Kidney tubule cell (primary cell): ENCODE results near the gene RNF152.
"Not testable (repeated sequence)": the region's sequence is repeated elsewhere in the genome, so short reads cannot be mapped to it uniquely, and the experiment has no call there.

Experiments
- DNase-seq: peaks from one replicate; pipeline ENCODE4 v3.0.0-alpha.2; 2018; ENCODE audit warnings: low spot score

The RNF152 gene

GRCh38 chr18:61821748-61822147 lies 71.1 kb downstream of the RNF152 start:
- no peak for DNase-seq

- DNase-seq, result no peak
These were observed 71.9 kb downstream of the RNF152 start for GRCh38 chr18:61820882-61821281.

GRCh38 chr18:61817086-61817485 lies 75.7 kb downstream of the RNF152 start:
- DNase-seq, result no peak

- DNase-seq, result no peak
These were observed 76.8 kb downstream of the RNF152 start for GRCh38 chr18:61815885-61816470.

GRCh38 chr18:61808286-61808685 lies 84.5 kb downstream of the RNF152 start:
- no peak for DNase-seq

- DNase-seq, result no peak
These were observed 89.4 kb downstream of the RNF152 start for GRCh38 chr18:61803393-61803792.

- DNase-seq, result no peak
These were observed 94.9 kb downstream of the RNF152 start for GRCh38 chr18:61797696-61798590.

- DNase-seq, result no peak
These were observed 101.8 kb downstream of the RNF152 start for GRCh38 chr18:61791031-61791430.

- DNase-seq, result not testable (repeated sequence)
These were observed 105.7 kb downstream of the RNF152 start for GRCh38 chr18:61787011-61787670.

GRCh38 chr18:61785588-61785987 lies 107.2 kb downstream of the RNF152 start:
- no peak for DNase-seq

- DNase-seq, result no peak
These were observed 108.0 kb downstream of the RNF152 start for GRCh38 chr18:61784834-61785233.

GRCh38 chr18:61782545-61782944 lies 110.3 kb downstream of the RNF152 start:
- no peak for DNase-seq

GRCh38 chr18:61776201-61776600 lies 116.6 kb downstream of the RNF152 start:
- DNase-seq, result not testable (repeated sequence)

- no peak for DNase-seq
These were observed 118.0 kb downstream of the RNF152 start for GRCh38 chr18:61774846-61775245.

- DNase-seq, result no peak
These were observed 120.4 kb downstream of the RNF152 start for GRCh38 chr18:61772293-61772848.

- no peak for DNase-seq
These were observed 120.9 kb downstream of the RNF152 start for GRCh38 chr18:61771861-61772260.

GRCh38 chr18:61770279-61770678 lies 122.5 kb downstream of the RNF152 start:
- DNase-seq, result no peak

GRCh38 chr18:61766266-61766884 lies 126.4 kb downstream of the RNF152 start:
- no peak for DNase-seq

GRCh38 chr18:61765097-61765496 lies 127.7 kb downstream of the RNF152 start:
- DNase-seq, result peak; percentile 62

- DNase-seq, result peak; percentile 51
These were observed 128.4 kb downstream of the RNF152 start for GRCh38 chr18:61764381-61764780.

GRCh38 chr18:61761875-61762274 lies 130.9 kb downstream of the RNF152 start:
- DNase-seq, result no peak
